Activated T-cell treated with anti-CD3 and anti-CD28 coated beads, Interleukin-2, amount 50 U/mL, for 24 hours (primary cell): Measurements from ENCODE around the gene ZNF735.
"Not testable (repeated sequence)": the region's sequence is repeated elsewhere in the genome, so short reads cannot be mapped to it uniquely, and the experiment has no call there.

Experiments used
- DNase-seq: peaks from one replicate; pipeline ENCODE4 v3.0.0-alpha.2; 2020
- H3K27ac Mint-ChIP-seq: 2 replicates; pipeline ENCODE4 v1.8.0; 2020; ENCODE audit warnings: mild to moderate bottlenecking, mixed read lengths
- H3K27me3 Mint-ChIP-seq: 2 replicates; pipeline ENCODE4 v1.8.0; 2020; ENCODE audit warnings: mixed read lengths
- H3K36me3 Mint-ChIP-seq: 2 replicates; pipeline ENCODE4 v1.8.0; 2020; ENCODE audit warnings: low read depth, mixed read lengths
- H3K4me1 Mint-ChIP-seq: 2 replicates; pipeline ENCODE4 v1.8.0; 2020; ENCODE audit warnings: low read depth, mixed read lengths
- H3K4me3 Mint-ChIP-seq: 2 replicates; pipeline ENCODE4 v1.8.0; 2020; ENCODE audit warnings: mild to moderate bottlenecking, moderate library complexity, mixed read lengths
- H3K9me3 Mint-ChIP-seq: 2 replicates; pipeline ENCODE4 v1.8.0; 2020; ENCODE audit warnings: mixed read lengths

ZNF735 gene

DNA sequence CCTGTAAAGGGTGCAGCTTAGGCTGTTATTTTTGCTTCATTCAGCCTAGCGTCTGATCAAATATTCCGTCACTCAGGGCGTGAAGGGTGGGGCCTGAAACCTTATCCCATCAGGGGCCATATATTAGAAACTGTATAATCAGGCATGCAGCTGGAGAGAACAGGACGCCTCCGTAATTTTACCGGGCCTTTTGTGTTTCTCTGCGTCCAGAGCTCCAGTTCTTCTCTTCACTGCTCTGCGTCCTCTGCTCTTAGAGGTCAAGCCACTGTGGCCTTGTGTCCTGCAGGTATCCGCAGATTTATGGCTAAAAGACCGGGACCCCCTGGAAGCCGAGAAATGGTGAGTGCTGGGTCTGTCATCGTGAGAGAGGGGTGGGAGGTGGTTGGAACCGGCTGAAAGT, at the start of gene ZNF735:
Gene ZNF735 (plus strand): TSS at position 301 of the 400 bp plus-strand sequence. CDS start 0 bp downstream, at position 301.
- no peaks in the 10 kb centered on the region for H3K27me3 Mint-ChIP-seq
- H3K4me3 Mint-ChIP-seq = no peak within 1 kb of the TSS
- peaks cover 34% of the 10 kb centered on the region for H3K9me3 Mint-ChIP-seq
- H3K4me1 Mint-ChIP-seq = no peaks in the 10 kb centered on the region
- H3K27ac Mint-ChIP-seq = no peak within 1 kb of the TSS
- DNase-seq = no peak
- peaks cover 3% of the 10 kb centered on the region for H3K36me3 Mint-ChIP-seq

DNA sequence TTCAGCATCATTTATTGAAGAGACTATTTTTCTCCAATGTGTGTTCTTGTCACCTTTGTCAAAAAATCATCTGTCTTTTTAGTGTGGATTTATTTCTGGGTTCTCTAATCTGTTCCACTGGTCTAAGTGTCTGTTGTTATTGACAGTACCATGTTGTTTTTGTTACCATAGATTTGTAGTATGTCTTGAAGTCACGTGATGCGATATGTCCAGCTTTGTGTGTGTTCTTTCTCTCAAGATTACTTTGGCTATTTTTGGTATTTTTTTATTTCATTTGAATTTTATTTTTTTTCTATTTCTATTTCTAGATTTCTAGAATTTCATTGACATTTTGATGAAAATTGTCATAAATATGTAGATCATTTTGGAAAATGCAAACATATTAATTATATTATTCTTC, 36.0 kb upstream of the ZNF735 start:
- H3K36me3 Mint-ChIP-seq, DNase-seq, H3K4me1 Mint-ChIP-seq, H3K27me3 Mint-ChIP-seq, H3K27ac Mint-ChIP-seq, H3K4me3 Mint-ChIP-seq: not testable (repeated sequence)
- peaks cover 26% of the 10 kb centered on the region for H3K9me3 Mint-ChIP-seq

DNA sequence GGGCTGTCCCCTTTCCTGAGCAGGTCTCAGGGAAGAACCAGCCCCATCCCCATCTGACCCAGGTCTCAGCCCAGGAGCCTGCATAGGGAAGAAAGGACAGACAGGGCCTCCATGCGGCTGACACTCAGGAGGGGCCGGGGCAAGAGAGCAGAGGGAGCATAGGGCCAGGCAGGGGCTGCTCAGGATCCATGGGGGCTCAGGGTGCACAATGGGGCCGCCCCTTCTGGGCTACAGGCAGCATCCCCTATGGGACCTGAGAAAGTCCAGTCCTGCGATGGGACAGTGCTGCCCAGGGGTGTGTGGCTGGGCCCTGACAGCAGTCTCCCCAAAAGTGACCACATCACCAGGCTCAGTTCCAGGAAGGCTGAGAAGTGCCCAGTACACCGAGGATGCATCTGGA, 32.7 kb upstream of the ZNF735 start:
- no peaks in the 10 kb centered on the region for H3K36me3 Mint-ChIP-seq
- no peak for DNase-seq
- H3K4me1 Mint-ChIP-seq = no peaks in the 10 kb centered on the region
- no peak overlapping the region for H3K27ac Mint-ChIP-seq
- H3K27me3 Mint-ChIP-seq = no peaks in the 10 kb centered on the region
- H3K4me3 Mint-ChIP-seq = no peak overlapping the region
- peaks cover 21% of the 10 kb centered on the region for H3K9me3 Mint-ChIP-seq

DNA sequence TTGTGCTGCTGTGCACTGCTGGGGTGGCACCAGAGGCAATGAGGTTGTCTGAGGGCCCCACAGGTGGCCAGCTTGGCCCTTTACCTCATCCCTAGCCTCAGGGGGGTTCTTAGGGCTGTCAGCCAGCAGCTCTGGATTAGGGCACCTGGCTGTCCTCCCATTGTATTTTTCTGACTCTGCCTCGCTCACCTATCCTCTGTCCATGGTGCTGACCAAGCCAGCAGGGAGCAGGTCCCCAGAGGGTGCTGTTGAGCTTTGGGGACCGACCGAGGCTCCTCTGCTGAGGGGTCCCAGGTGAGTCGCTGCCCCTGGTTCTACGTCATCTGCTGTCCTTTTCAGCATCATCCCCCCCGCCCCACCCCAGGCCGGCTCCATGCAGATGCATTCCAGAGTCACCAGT, 32.1 kb upstream of the ZNF735 start:
- Mint-ChIP-seq H3K4me3 (no peak overlapping the region), H3K4me1 (no peaks in the 10 kb centered on the region), H3K27me3 (peaks cover 1% of the 10 kb centered on the region), H3K27ac (no peak overlapping the region), H3K36me3 (no peaks in the 10 kb centered on the region), H3K9me3 (peaks cover 19% of the 10 kb centered on the region)
- DNase-seq = no peak

DNA sequence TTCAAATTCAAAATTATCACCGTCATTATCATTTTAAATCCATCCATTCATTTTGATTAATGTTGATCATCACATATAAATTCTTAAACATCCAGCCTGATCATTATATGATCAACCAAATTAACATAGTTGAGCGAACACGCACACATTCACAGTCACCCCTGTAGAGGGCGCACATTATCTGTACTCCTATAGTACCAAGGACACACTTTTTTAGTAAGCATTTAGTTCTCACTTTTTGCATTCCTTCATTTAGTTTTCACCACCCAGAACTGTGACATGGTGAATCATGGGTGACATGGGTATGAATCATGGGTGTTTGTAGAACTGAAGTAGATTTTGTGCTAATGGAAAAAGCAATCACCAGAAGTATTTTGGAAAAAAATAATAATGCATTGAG, 26.0 kb upstream of the ZNF735 start:
- H3K27ac Mint-ChIP-seq = no peak overlapping the region
- no peaks in the 10 kb centered on the region for H3K36me3 Mint-ChIP-seq
- peaks cover 10% of the 10 kb centered on the region for H3K9me3 Mint-ChIP-seq
- H3K4me1 Mint-ChIP-seq = no peaks in the 10 kb centered on the region
- H3K4me3 Mint-ChIP-seq = no peak overlapping the region
- DNase-seq = no peak
- peaks cover 16% of the 10 kb centered on the region for H3K27me3 Mint-ChIP-seq

DNA sequence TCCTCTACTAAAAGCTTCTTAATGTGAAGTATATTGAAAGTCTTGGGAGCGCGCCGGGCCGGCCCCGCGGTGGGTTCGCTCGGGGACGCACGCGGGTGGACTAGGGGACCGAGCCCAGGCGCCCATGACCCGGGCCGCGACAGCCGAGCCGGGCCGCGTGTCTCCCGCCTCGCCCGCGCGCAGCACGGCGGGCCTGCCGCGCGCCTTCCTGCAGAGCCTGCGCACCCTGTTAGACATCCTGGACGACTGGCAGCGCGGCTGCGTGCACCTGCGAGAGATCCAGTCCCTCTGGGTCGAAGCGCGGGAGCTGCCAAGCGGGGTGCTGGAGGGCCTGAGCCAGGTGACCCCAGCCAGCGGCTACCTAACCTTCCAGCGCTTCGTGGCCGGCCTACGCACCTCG, 25.4 kb upstream of the ZNF735 start:
- peaks cover 16% of the 10 kb centered on the region for H3K27me3 Mint-ChIP-seq
- no peaks in the 10 kb centered on the region for H3K4me1 Mint-ChIP-seq

DNA sequence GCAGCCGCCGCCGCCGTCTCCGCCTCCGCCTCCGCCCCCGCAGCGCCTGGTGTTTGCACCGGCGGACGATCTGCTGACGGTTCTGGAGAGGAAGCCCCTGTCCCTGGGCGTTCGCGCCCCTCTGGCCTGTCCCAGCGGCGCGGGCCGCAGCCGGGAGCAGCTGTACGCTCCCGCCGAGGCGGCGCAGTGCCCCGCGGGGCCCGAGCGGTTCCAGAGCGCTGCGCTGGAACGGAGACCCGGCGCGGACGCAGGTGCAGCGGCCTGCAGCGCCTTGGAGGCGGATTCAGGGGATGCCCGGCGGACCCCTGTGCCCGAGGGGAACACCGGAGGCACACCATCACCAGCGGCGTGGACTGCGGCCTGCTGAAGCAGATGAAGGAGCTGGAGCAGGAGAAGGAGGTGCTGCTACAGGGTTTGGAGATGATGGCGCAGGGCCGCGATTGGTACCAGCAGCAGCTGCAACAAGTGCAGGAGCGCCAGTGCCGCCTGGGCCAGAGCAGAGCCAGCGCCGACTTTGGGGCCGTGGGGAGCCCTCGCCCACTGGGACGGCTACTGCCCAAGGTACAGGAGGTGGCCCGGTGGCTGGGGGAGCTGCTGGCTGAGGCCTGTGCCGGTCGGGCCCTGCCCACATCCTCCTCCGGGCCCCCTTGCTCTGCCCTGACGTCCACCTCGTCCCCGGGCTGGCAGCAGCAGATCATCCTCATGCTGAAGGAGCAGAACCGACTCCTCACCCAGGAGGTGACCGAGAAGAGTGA, 24.8 kb upstream of the ZNF735 start:
- peaks cover 13% of the 10 kb centered on the region for H3K9me3 Mint-ChIP-seq
- no peak for DNase-seq
- H3K4me1 Mint-ChIP-seq = no peaks in the 10 kb centered on the region
- H3K27ac Mint-ChIP-seq = no peak overlapping the region
- no peak overlapping the region for H3K4me3 Mint-ChIP-seq
- no peaks in the 10 kb centered on the region for H3K36me3 Mint-ChIP-seq
- peaks cover 16% of the 10 kb centered on the region for H3K27me3 Mint-ChIP-seq

More for the DNA sequence above, 25.4 kb upstream of the ZNF735 start:
- Mint-ChIP-seq H3K4me3 (no peak overlapping the region), H3K36me3 (no peaks in the 10 kb centered on the region), H3K9me3 (peaks cover 10% of the 10 kb centered on the region), H3K27ac (no peak overlapping the region)
- no peak for DNase-seq

DNA sequence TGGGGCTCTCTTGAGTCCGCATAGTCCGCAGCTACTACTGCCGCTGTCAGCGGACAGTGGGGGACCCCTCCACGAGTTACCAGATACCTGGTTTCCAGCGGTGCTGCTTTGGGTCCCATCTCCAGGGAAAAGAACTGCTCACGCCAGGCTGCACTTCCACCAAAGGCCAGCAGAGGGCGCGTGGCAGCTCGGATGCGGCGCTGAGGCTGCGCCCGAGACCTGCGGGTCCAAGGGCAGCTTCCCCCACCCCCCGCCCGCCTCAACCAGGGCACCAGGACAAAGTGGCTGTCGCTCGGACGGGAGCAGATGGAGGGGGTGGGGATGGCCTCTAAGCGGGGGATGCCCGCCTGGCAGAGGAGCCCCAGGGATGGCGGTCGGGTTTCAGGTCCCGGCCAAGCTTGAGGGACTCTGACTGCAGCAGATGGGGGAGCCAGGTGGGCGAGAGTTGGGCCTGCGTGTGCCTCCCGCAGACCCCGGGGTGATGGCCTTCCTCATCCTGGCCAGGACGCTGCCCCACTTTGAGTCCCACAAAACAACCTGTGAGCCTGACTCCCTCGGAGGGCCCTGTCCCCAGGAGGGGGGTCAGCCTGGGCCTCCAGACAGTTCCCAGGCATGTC, 23.8 kb upstream of the ZNF735 start:
- Mint-ChIP-seq H3K9me3 (peaks cover 16% of the 10 kb centered on the region), H3K27ac (no peak overlapping the region), H3K36me3 (no peaks in the 10 kb centered on the region), H3K4me3 (no peak overlapping the region), H3K4me1 (no peaks in the 10 kb centered on the region), H3K27me3 (peaks cover 16% of the 10 kb centered on the region)
- peak; percentile 68 for DNase-seq

DNA sequence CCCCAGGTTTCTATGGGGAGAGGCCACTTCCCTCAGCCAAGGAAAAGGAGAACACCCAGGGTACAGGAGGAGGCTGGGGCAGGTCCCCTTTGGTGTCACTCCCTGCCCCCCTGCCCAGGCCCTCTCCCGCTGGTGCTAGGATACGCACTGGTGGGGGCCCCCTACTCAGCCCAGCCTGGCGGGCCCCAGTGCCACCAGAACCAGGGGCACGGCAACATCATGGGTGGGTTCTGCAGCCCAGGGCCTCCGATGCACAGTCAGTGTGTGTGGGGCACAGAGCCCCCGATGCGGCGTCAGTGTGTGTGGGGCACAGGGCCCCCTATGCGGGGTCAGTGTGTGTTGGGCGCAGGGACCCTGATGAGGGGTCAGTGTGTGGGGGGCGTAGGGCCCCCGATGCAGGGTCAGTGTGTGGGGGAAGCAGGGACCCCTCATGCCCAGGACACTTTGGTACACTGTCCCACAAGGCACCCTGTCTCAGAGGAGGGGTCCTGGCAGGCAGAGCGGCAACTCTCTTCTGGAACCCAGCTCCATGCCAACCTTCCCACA, 23.1 kb upstream of the ZNF735 start:
- H3K27me3 Mint-ChIP-seq = peaks cover 16% of the 10 kb centered on the region
- no peaks in the 10 kb centered on the region for H3K4me1 Mint-ChIP-seq
- peaks cover 18% of the 10 kb centered on the region for H3K9me3 Mint-ChIP-seq
- H3K36me3 Mint-ChIP-seq = no peaks in the 10 kb centered on the region
- DNase-seq = no peak
- H3K27ac Mint-ChIP-seq = no peak overlapping the region
- no peak overlapping the region for H3K4me3 Mint-ChIP-seq

DNA sequence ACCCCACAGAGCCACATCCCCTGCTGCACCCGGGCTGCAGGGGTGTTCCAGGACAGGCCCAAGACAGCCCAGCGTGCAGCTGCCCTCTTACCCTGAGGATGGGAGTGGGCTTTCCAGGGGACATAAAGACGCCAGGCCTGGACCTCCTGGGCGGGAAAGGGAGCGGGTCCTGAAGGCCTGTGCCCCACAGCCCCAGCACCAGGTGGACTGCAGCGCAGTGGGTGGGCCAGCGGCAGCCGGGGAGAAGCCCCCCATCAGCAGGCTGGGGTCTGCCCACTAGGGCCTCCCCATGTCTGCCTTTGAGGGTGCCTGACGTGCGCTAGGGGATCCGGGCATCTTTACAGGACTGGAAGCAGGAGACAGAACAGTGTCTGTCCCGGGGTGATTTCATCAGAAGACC, 22.6 kb upstream of the ZNF735 start:
- Mint-ChIP-seq H3K4me3 (no peak overlapping the region), H3K9me3 (peaks cover 22% of the 10 kb centered on the region), H3K27ac (no peak overlapping the region), H3K36me3 (no peaks in the 10 kb centered on the region), H3K27me3 (peaks cover 16% of the 10 kb centered on the region), H3K4me1 (no peaks in the 10 kb centered on the region)
- DNase-seq = no peak

DNA sequence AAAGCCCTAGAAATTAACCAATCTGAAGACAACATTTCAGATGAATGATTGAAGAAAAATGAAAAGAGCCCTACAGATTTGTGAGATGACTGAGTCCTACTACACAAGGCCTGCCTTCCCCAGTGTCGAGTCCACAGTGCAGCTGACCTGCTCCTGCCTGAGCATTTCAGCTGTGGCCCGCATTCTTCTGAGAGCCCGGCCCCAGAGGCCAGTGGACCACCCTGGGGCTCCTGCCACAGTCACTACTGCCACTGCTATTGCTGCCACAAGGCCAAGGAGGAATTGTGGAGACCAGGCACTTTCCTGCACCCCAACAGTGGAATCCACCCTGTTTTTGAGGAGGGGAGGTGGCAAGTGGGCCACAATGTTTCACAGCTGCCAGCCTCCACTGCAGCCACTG, 19.6 kb upstream of the ZNF735 start:
- Mint-ChIP-seq H3K4me1 (no peaks in the 10 kb centered on the region), H3K9me3 (peaks cover 12% of the 10 kb centered on the region), H3K4me3 (no peak overlapping the region), H3K27ac (no peak overlapping the region), H3K36me3 (no peaks in the 10 kb centered on the region), H3K27me3 (no peaks in the 10 kb centered on the region)
- DNase-seq = no peak

DNA sequence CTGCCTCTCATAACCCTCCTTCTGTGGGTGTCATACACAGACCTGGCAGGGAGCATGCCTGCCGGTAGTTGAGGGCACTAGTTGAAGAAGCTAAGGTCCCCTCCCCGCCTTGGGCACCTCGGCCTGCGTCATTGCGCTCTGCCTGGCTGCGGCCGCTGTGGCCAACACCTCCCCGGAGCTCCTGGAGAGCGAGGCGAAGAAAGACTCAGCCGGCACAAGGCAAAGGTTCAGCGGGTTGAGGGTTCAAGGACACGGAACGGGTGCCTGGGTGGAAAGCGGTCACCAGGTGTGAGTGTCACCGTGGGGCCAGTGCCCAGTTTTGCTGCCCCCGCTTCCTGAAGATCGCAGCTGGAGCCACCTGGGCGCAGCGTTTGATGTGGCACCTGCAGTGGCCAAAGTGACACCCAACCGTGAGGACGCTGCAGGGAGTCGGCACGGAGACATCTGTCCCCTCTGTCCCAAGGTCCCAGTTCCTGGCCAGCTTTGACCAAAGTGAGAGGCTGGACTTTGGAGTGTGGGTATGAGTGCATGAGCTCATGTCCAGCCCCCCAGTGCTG, 14.8 kb upstream of the ZNF735 start:
- Mint-ChIP-seq H3K9me3 (peaks cover 20% of the 10 kb centered on the region), H3K4me1 (no peaks in the 10 kb centered on the region), H3K27me3 (no peaks in the 10 kb centered on the region)

DNA sequence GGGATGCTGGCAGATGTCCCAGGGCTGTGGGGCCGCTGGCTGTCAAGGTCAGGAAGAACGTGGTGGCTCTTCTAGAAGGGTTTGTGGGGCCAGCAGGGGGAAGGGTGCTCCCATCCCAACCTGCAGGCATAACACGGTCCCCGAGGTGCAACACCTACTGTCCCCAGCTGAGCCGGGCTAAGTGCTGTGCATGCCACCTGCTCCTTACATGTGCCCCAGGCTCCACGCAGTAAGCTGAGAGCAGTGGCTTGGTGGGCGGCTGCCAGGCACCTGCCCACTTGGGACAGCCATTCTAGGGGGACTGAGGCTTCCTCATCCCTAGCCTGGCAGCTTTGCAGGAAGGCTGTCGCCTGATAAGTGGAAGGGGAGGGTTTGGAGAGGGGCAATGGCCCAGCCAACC, 14.2 kb upstream of the ZNF735 start:
- H3K27me3 Mint-ChIP-seq = no peaks in the 10 kb centered on the region
- no peak overlapping the region for H3K27ac Mint-ChIP-seq
- peaks cover 20% of the 10 kb centered on the region for H3K9me3 Mint-ChIP-seq
- no peak for DNase-seq
- H3K4me3 Mint-ChIP-seq = no peak overlapping the region
- H3K4me1 Mint-ChIP-seq = no peaks in the 10 kb centered on the region
- H3K36me3 Mint-ChIP-seq = no peaks in the 10 kb centered on the region

More for the DNA sequence above, 14.8 kb upstream of the ZNF735 start:
- DNase-seq = no peak
- Mint-ChIP-seq H3K4me3 (no peak overlapping the region), H3K36me3 (no peaks in the 10 kb centered on the region), H3K27ac (no peak overlapping the region)

DNA sequence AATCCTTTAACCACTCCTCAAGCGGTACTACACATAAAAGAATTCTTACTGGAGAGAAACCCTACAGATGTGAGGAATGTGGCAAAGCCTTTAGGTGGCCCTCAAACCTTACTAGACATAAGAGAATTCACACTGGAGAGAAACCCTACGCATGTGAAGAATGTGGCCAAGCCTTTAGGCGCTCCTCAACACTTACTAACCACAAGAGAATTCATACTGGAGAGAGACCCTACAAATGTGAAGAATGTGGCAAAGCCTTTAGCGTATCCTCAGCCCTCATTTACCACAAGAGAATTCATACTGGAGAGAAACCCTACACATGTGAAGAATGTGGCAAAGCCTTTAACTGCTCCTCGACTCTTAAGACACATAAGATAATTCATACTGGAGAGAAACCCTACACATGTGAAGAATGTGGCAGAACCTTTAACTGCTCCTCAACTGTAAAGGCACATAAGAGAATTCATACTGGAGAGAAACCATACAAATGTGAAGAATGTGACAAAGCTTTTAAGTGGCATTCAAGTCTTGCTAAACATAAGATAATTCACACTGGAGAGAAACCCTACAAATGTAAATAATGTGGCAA, 12.8 kb downstream of the ZNF735 start:
- not testable (repeated sequence) for H3K36me3 Mint-ChIP-seq, H3K4me1 Mint-ChIP-seq, DNase-seq, H3K27me3 Mint-ChIP-seq, H3K27ac Mint-ChIP-seq, H3K4me3 Mint-ChIP-seq
- H3K9me3 Mint-ChIP-seq = peaks cover 36% of the 10 kb centered on the region

DNA sequence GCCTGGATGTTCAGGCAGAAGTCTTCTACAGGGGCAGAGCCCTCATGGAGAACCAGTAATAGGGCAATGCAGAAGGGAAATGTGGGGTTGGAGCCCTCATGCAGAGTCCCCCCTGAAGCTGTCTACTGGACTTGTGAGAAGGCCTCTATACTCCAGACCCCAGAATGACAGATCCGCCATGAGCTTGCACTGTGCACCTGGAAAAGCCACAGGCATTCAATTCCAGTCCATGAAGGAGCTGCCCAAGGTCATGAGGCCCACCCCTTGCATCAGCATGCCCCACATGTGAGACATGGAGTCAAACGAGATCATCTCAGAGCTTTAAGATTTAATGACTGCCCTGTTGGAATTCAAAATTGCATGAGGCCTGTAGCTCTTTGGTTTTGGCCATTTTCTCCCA, 16.4 kb downstream of the ZNF735 start:
- no peaks in the 10 kb centered on the region for H3K4me1 Mint-ChIP-seq

More for the DNA sequence above, 16.4 kb downstream of the ZNF735 start:
- DNase-seq = no peak
- Mint-ChIP-seq H3K4me3 (no peak overlapping the region), H3K9me3 (peaks cover 51% of the 10 kb centered on the region), H3K36me3 (peaks cover 3% of the 10 kb centered on the region), H3K27ac (no peak overlapping the region), H3K27me3 (no peaks in the 10 kb centered on the region)
